HL-60 (cell line): ENCODE results near the gene HSD11B1.
A peak's percentile ranks its signal among the peaks of the same experiment; 100 is the strongest.

Source experiments
- DNase-seq, 2 experiments: peaks; one replicate each; pipeline ENCODE4 v3.0.0-alpha.2; 2010 to 2020; ENCODE audit warnings: low read depth in 1 of 2, low spot score in 1 of 2
- H3K27ac ChIP-seq: fragments of 250-450 bp; sonication (Bioruptor Pico); replicated peaks from 2 replicates; pipeline ENCODE4 v1.5.1; 2020; ENCODE audit warnings: mild to moderate bottlenecking, moderate library complexity
- H3K27me3 ChIP-seq: fragments of 250-450 bp; sonication (Bioruptor Pico); 2 replicates; pipeline ENCODE4 v1.5.1; 2021; ENCODE audit warnings: mild to moderate bottlenecking, moderate library complexity; ENCODE audit not compliant: insufficient read depth, poor library complexity, severe bottlenecking
- H3K4me3 ChIP-seq: replicated peaks from 2 replicates; pipeline ENCODE4 v1.5.1; 2011; ENCODE audit warnings: mild to moderate bottlenecking, control low read depth, low read length; ENCODE audit not compliant: insufficient read depth
- GABPA ChIP-seq: IDR thresholded peaks from 2 replicates; pipeline ENCODE4 v1.6.1; 2012; ENCODE audit warnings: low read depth
- POLR2AphosphoS5 ChIP-seq: IDR thresholded peaks from 2 replicates; pipeline ENCODE4 v1.6.1; 2012; ENCODE audit warnings: low read depth
- SPI1 ChIP-seq: IDR thresholded peaks from 2 replicates; pipeline ENCODE4 v1.6.1; 2012; ENCODE audit warnings: low read depth, mild to moderate bottlenecking, borderline replicate concordance
- long read RNA-seq: library from polyadenylated mRNA; unstranded; transcript quantifications from one replicate; pipeline ENCODE4 v2.0.0, GENCODE V29; 2020
- TF ChIP-seq, protein P1 (sequence below): IDR thresholded peaks from 2 replicates; pipeline ENCODE4 v1.6.1; 2012; ENCODE audit warnings: low read depth; ENCODE audit not compliant: insufficient replicate concordance
- TF ChIP-seq, protein P2 (sequence below): IDR thresholded peaks from one replicate; pipeline ENCODE4 v1.5.1; 2011; ENCODE audit warnings: low read length, control low read depth, inconsistent platforms; ENCODE audit not compliant: insufficient read depth

Gene HSD11B1
- long read RNA-seq: 0 reads

DNA sequence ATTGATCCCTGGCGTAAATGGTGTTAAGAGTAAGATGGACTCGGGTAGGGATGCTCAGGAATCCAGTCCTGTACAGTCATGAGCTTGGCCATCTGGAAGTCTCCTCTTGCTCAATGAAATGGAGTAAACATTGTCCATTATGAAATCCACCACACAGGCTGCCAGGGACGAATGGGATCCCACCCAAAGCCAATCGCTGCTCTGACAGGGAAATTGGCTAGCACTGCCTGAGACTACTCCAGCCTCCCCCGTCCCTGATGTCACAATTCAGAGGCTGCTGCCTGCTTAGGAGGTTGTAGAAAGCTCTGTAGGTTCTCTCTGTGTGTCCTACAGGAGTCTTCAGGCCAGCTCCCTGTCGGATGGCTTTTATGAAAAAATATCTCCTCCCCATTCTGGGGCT is at the start of gene HSD11B1:
Gene HSD11B1, plus strand, starts transcription at position 263 of the 400 bp plus-strand sequence. Its CDS starts 97 bp downstream, at position 360.
- Histone ChIP-seq H3K4me3 (no peak within 1 kb of the TSS), H3K27me3 (peaks cover 3% of the 10 kb centered on the region), H3K27ac (no peak within 1 kb of the TSS)
- peak in 1 of 2 experiments; percentile 35 for DNase-seq
- TF ChIP-seq SPI1 (no peak), POLR2AphosphoS5 (no peak), GABPA (no peak)
- TF ChIP-seq, protein P1, sequence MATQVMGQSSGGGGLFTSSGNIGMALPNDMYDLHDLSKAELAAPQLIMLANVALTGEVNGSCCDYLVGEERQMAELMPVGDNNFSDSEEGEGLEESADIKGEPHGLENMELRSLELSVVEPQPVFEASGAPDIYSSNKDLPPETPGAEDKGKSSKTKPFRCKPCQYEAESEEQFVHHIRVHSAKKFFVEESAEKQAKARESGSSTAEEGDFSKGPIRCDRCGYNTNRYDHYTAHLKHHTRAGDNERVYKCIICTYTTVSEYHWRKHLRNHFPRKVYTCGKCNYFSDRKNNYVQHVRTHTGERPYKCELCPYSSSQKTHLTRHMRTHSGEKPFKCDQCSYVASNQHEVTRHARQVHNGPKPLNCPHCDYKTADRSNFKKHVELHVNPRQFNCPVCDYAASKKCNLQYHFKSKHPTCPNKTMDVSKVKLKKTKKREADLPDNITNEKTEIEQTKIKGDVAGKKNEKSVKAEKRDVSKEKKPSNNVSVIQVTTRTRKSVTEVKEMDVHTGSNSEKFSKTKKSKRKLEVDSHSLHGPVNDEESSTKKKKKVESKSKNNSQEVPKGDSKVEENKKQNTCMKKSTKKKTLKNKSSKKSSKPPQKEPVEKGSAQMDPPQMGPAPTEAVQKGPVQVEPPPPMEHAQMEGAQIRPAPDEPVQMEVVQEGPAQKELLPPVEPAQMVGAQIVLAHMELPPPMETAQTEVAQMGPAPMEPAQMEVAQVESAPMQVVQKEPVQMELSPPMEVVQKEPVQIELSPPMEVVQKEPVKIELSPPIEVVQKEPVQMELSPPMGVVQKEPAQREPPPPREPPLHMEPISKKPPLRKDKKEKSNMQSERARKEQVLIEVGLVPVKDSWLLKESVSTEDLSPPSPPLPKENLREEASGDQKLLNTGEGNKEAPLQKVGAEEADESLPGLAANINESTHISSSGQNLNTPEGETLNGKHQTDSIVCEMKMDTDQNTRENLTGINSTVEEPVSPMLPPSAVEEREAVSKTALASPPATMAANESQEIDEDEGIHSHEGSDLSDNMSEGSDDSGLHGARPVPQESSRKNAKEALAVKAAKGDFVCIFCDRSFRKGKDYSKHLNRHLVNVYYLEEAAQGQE: no peak
- TF ChIP-seq, protein P2, sequence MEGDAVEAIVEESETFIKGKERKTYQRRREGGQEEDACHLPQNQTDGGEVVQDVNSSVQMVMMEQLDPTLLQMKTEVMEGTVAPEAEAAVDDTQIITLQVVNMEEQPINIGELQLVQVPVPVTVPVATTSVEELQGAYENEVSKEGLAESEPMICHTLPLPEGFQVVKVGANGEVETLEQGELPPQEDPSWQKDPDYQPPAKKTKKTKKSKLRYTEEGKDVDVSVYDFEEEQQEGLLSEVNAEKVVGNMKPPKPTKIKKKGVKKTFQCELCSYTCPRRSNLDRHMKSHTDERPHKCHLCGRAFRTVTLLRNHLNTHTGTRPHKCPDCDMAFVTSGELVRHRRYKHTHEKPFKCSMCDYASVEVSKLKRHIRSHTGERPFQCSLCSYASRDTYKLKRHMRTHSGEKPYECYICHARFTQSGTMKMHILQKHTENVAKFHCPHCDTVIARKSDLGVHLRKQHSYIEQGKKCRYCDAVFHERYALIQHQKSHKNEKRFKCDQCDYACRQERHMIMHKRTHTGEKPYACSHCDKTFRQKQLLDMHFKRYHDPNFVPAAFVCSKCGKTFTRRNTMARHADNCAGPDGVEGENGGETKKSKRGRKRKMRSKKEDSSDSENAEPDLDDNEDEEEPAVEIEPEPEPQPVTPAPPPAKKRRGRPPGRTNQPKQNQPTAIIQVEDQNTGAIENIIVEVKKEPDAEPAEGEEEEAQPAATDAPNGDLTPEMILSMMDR: no peak

DNA sequence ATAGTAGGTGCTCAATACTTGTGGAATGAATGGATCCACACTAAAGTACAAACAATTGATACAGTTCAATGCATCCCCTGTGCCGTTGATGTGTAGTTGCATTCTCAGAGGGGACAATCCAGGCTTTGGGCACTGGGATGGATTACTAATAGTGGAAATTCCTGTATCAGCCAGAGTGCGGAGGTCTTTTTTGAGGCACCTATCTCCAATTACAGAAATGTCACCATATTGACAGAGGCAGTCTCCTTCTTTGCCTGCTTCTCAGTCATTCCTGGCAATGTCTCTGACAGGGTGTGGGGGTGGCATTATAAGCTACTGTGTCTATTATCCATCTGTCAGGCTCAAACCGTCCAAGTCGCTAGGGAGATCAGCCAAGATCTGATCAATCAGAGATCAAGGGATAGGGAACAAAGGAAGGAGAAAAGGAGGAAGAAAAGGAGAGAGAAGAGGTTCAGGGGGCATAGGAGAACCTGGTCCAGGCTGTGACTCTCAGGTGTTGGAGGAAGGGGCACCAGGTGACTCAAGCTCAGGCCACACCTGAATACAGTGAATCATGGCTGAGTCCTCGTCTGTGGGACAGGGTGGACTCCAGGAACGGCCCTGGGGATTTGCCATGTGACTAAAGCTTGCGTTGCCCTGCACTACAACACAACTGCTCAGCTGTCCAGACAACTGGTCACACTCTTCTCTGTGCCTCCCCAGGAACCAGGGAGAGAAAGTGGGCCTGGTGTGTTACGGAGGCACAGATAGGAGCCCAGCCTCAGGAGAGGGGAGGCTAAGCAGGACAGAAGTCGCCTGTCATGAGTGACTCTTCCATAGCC is 49.0 kb upstream of the HSD11B1 start:
- no peaks in the 10 kb centered on the region for H3K27me3 ChIP-seq
- no peak overlapping the region for H3K4me3 ChIP-seq
- no peak overlapping the region for H3K27ac ChIP-seq
- TF ChIP-seq, protein P2: no peak
- TF ChIP-seq, protein P1: no peak
- TF ChIP-seq GABPA: no peak
- TF ChIP-seq POLR2AphosphoS5: no peak
- no peak for TF ChIP-seq SPI1
- no peak for DNase-seq

DNA sequence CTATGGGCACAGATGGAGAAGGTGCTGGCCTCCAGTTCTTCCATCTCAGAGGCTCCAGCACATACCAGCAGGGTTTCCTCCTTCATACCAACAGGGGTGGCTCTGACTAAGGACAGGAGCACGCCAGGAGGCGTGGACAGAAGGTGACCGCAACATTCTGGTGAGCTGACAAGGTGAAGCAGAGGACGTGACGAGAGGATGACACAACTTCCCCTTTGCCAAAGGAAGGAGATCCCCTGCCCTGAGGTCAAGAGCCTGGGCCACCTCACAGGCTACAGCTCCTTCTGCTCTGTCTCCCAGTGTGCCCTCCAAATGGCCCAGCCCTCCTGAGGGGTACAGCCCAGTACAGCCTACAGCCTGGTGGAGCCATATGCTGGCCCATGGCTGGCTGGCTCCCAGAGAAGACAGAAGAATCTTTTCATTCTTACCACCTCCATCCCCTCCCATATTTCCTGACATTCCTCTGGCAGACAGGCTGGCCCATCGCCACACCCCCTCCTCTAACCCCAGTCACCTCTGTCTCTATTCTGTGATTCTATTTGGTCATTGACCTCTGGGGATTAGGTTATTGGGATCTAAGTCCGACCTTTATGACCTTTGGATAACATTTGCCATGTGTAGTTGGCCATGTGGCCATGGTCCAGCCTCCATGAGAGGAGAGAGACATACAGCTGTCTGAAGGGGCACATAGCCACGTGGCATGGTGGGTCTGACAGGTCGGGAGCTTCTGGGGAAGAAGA is 47.3 kb upstream of the HSD11B1 start:
- peak overlapping the region; percentile 8; the same call in 1 of the 2 replicates for H3K27ac ChIP-seq
- H3K4me3 ChIP-seq: no peak overlapping the region
- no peak for TF ChIP-seq SPI1
- TF ChIP-seq, protein P1: no peak
- TF ChIP-seq, protein P2: no peak
- TF ChIP-seq POLR2AphosphoS5: no peak
- TF ChIP-seq GABPA: no peak
- H3K27me3 ChIP-seq: no peaks in the 10 kb centered on the region
- DNase-seq: peak; percentile 84 to 87
